A673 (cell line): ENCODE data around the gene LTF. TPM values are rescaled to one million over a fixed set of nuclear protein-coding genes. Genes with fewer than 3 reads are reported as not detected.
"Not testable (repeated sequence)": the region's sequence is repeated elsewhere in the genome, so short reads cannot be mapped to it uniquely, and the experiment has no call there.

Experiments used
- BruUV-seq: library from RNA; stranded (reverse); fragments of 400-500 nt; replicated peaks from 2 replicates; lab custom pipeline; 2021; lab: Mats Ljungman, UMichigan
- CTCF ChIA-PET: fragments of 300-600 bp; sonication (Branson Sonifier 250); formaldehyde crosslinking; loops from one replicate; lab custom pipeline; 2022; ENCODE audit warnings: antibody characterized with exemption; lab: Charles Lee
- POLR2A ChIA-PET: fragments of 300-600 bp; sonication (Branson Sonifier 250); formaldehyde crosslinking; loops from one replicate; lab custom pipeline; 2022; ENCODE audit warnings: antibody characterized with exemption; ENCODE audit not compliant: low non-redundant PET; lab: Charles Lee
- DNase-seq: peaks from one replicate; pipeline ENCODE4 v3.0.0-alpha.2; 2015; ENCODE audit warnings: low spot score
- H3K27ac ChIP-seq: fragments of 200-600 bp; sonication (generic); 2 replicates; pipeline ENCODE4 v1.5.1; 2016; ENCODE audit warnings: mixed run types, low read depth, mild to moderate bottlenecking, mixed read lengths, antibody characterized with exemption, low read length; ENCODE audit not compliant: poor library complexity, severe bottlenecking
- H3K27me3 ChIP-seq: fragments of 200-600 bp; sonication (generic); replicated peaks from 2 replicates; pipeline ENCODE4 v1.6.1; 2017; ENCODE audit warnings: mixed run types, low read depth, mild to moderate bottlenecking, mixed read lengths, antibody characterized with exemption, low read length; ENCODE audit not compliant: insufficient read depth, poor library complexity
- H3K36me3 ChIP-seq: fragments of 200-600 bp; sonication (generic); 2 replicates; pipeline ENCODE4 v1.6.1; 2016; ENCODE audit warnings: mixed run types, mild to moderate bottlenecking, mixed read lengths, antibody characterized with exemption, low read length; ENCODE audit not compliant: insufficient read depth, poor library complexity, severe bottlenecking
- H3K4me1 ChIP-seq: fragments of 200-600 bp; sonication (generic); 2 replicates; pipeline ENCODE4 v1.6.1; 2017; ENCODE audit warnings: mixed run types, mild to moderate bottlenecking, mixed read lengths, antibody characterized with exemption, low read length; ENCODE audit not compliant: insufficient read depth, poor library complexity, severe bottlenecking
- H3K4me3 ChIP-seq: fragments of 200-600 bp; sonication (generic); 2 replicates; pipeline ENCODE4 v1.5.1; 2016; ENCODE audit warnings: low read depth, mixed run types, mild to moderate bottlenecking, mixed read lengths, low read length; ENCODE audit not compliant: poor library complexity, severe bottlenecking
- H3K9me3 ChIP-seq: fragments of 200-600 bp; sonication (generic); 2 replicates; pipeline ENCODE4 v1.6.1; 2016; ENCODE audit warnings: mixed run types, low read depth, mild to moderate bottlenecking, mixed read lengths, antibody characterized with exemption, low read length; ENCODE audit not compliant: poor library complexity, severe bottlenecking
- EZH2 ChIP-seq: fragments of 200-600 bp; sonication (generic); IDR thresholded peaks from 2 replicates; pipeline ENCODE4 v1.6.1; 2017; ENCODE audit warnings: borderline replicate concordance, low read depth, mild to moderate bottlenecking, mixed read lengths, antibody characterized with exemption, low read length; ENCODE audit not compliant: poor library complexity, severe bottlenecking
- intact Hi-C: fragments of 100-400 bp; cut with micrococcal nuclease; formaldehyde crosslinking; loops from one replicate; pipeline ENCODE4 v1.10.0; 2022; ENCODE audit not compliant: unreplicated experiment
- total RNA-seq: library from RNA; stranded (reverse); gene quantifications from 2 replicates; pipeline ENCODE4 v1.2.3, GENCODE V29; 2021
- TF ChIP-seq, protein P1 (sequence below): fragments of 300-800, 200-600 bp; sonication (generic); conservative IDR thresholded peaks from 2 replicates; pipeline ENCODE4 v1.5.1; 2017; ENCODE audit warnings: low read depth, mild to moderate bottlenecking, antibody characterized with exemption, low read length, moderate library complexity, mixed read lengths

The LTF gene
- total RNA-seq, 1 experiment from 2014 or later, result not detected

DNA sequence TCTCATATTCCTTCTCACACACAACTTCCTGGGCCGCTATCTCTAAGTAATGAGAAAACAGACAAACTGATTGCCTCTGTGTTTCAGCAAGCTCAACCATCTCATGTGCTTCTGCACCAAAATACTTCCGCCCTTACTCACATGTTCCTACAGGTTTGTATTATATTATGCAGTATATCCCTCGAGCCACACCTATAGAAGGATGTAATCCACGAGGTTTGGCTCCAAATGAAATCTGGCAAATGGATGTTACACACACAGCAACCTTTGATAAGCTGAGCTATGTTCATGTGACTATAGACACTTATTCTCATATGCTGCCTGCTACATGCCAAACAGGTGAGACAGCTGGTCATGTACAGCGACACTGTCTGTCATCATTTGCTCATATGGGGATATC is 35.0 kb downstream of the LTF start:
- TF ChIP-seq EZH2, result no peak
- TF ChIP-seq, protein P1, sequence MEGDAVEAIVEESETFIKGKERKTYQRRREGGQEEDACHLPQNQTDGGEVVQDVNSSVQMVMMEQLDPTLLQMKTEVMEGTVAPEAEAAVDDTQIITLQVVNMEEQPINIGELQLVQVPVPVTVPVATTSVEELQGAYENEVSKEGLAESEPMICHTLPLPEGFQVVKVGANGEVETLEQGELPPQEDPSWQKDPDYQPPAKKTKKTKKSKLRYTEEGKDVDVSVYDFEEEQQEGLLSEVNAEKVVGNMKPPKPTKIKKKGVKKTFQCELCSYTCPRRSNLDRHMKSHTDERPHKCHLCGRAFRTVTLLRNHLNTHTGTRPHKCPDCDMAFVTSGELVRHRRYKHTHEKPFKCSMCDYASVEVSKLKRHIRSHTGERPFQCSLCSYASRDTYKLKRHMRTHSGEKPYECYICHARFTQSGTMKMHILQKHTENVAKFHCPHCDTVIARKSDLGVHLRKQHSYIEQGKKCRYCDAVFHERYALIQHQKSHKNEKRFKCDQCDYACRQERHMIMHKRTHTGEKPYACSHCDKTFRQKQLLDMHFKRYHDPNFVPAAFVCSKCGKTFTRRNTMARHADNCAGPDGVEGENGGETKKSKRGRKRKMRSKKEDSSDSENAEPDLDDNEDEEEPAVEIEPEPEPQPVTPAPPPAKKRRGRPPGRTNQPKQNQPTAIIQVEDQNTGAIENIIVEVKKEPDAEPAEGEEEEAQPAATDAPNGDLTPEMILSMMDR, result no peak
- no peaks in the 10 kb centered on the region for H3K27me3 ChIP-seq
- CTCF ChIA-PET, result no interaction called here
- intact Hi-C loops, result no loop called here
- H3K9me3 ChIP-seq, result no peaks in the 10 kb centered on the region
- H3K27ac ChIP-seq, result no peak overlapping the region
- H3K4me1 ChIP-seq, result no peaks in the 10 kb centered on the region
- POLR2A ChIA-PET, result no interaction called here
- DNase-seq, result no peak
- no TSS peak for BruUV-seq
- no peak overlapping the region for H3K4me3 ChIP-seq
- no peaks in the 10 kb centered on the region for H3K36me3 ChIP-seq

DNA sequence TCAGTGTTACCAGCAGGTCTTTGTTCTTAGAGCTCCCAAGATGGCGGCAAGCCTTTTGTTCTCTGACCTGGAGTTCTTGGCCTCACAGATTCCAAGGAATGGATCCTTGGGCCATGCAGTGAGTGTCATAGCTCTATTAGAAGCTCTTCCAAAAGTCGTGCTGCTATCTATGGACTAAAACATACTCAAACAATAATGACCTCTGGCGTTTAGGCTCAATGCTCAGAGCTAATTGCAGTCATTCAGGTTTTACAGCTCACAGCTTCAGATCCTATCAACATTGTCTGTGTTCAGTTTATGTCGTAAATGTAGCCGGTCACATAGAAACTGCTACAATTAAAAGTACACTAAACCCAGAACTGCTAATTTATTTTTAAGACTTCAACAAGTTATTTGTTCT is 35.5 kb downstream of the LTF start:
- no peaks in the 10 kb centered on the region for H3K36me3 ChIP-seq
- BruUV-seq, result no TSS peak
- H3K27ac ChIP-seq, result no peak overlapping the region
- intact Hi-C loops, result no loop called here
- CTCF ChIA-PET, result no interaction called here
- TF ChIP-seq, protein P1, result no peak
- TF ChIP-seq EZH2, result no peak
- H3K27me3 ChIP-seq, result no peaks in the 10 kb centered on the region
- no peaks in the 10 kb centered on the region for H3K4me1 ChIP-seq
- no peak for DNase-seq
- no peaks in the 10 kb centered on the region for H3K9me3 ChIP-seq
- POLR2A ChIA-PET, result no interaction called here
- no peak overlapping the region for H3K4me3 ChIP-seq

DNA sequence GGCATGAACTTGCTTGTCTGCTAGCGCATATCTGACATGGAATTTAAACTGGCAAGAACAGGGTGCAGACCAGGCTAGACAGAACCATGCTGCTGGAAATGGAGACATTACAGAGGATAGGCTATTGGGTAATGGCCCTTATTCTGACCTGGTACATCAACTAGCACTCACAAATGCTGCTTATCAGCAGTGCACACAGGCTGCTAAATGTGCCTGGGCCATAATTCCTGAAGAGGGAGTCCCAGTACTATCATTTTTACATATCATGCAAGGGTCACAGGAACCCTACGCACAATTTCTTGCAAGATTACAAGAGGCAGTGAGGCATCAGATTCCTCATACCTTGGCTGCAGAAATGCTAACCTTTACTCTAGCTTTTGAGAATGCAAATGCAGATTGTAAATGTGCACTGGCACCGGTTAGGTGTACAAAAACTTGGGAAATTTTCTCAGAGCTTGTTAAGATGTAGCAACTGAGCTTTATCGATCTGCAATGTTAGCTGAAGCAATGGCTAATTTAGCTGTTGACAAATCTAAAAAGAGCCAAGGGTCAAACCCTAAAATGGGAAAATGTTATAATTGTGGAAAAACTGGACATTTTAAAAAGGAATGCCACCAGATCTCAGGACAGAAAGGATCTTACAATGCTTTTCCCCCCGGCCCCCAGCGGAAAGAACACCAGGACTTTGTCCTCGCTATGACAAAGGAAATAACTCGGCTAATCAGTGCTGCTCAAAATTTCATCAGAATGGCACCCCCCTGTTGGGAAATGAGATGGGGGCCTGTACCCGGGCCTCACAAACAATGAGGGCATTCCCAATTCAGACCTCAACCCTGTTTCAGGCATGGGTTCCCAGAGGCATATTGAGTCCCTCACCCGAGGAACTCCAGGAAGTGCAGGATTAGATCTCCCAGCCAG is 36.5 kb downstream of the LTF start:
- no peaks in the 10 kb centered on the region for H3K4me1 ChIP-seq
- intact Hi-C loops, result no loop called here
- H3K36me3 ChIP-seq, result no peaks in the 10 kb centered on the region
- BruUV-seq, result no TSS peak
- no peak overlapping the region for H3K27ac ChIP-seq
- no peaks in the 10 kb centered on the region for H3K27me3 ChIP-seq
- TF ChIP-seq, protein P1, result no peak
- TF ChIP-seq EZH2, result no peak
- POLR2A ChIA-PET, result no interaction called here
- no peak for DNase-seq
- no peaks in the 10 kb centered on the region for H3K9me3 ChIP-seq
- CTCF ChIA-PET, result no interaction called here
- no peak overlapping the region for H3K4me3 ChIP-seq

DNA sequence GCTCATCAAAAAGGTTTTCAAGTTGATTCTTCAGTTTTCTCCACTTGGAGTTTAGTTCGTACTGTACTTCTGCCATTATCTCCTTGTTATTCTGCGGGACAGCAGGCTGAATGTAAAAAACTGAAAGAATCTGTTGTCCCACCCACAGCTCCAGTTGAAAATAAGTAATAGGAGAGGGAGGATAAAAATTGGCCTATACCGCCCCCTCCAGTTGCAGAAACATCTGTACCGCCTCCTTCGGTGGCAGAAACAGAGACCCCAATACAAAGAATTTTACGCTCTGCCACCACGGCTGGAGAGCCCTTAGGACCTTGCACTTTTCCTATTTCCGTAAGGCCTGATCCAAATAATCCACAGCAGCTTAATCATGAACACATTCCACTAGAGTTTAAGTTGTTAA is 37.3 kb downstream of the LTF start:
- DNase-seq, H3K27ac ChIP-seq, POLR2A ChIA-PET, BruUV-seq, H3K4me3 ChIP-seq, H3K36me3 ChIP-seq, H3K4me1 ChIP-seq, H3K27me3 ChIP-seq, H3K9me3 ChIP-seq, intact Hi-C loops: not testable (repeated sequence)
- CTCF ChIA-PET, result interaction anchor here (0.7 kb wide), 1 partner anchor 489 kb away, joined by 3 read pairs; no protein-coding TSS in a partner anchor

DNA sequence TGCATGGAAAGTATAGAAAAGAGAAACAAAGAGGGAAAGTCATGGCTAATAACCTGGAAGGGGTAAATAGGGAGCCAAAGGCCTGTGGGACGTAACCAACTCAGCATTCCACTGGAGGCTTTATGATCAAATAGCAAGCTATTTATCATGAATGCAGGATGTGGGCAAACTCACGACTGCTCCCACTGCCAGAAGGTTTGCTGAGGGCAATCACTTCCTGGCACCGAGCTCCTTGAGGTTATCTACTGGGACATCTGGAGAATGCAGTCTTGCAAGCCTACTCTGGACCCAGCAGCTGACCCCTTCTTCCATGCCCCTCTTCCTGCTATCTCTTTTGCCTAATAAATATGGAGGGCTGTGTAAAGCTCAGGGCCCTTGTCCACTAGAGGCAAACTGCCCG is 38.2 kb downstream of the LTF start:
- H3K27ac ChIP-seq, H3K9me3 ChIP-seq, H3K36me3 ChIP-seq, CTCF ChIA-PET, BruUV-seq, DNase-seq, POLR2A ChIA-PET, H3K4me3 ChIP-seq, H3K27me3 ChIP-seq, H3K4me1 ChIP-seq, intact Hi-C loops: not testable (repeated sequence)
